A549 treated with ZK216348 at 1 μM for 4 hours (cell line): Measurements from ENCODE around the gene DTX3L. TPM values are rescaled to one million over a fixed set of nuclear protein-coding genes. Genes with fewer than 3 reads are reported as not detected.

Experiments
- total RNA-seq: library from RNA; stranded (reverse); fragments of 200-300 nt; extraction: Qiagen RNA extraction; gene quantifications from 5 replicates; pipeline ENCODE4 v1.2.3, GENCODE V29; 2022; ENCODE audit warnings: low read depth

DTX3L gene
- 6.9 to 10.1 TPM (median 8.8 TPM) in 5 replicates for total RNA-seq

GRCh38 chr3:122564155-122564912 is at the start of gene DTX3L, which contains the start of gene PARP9:
DTX3L (plus strand) TSS chr3:122564338; CDS start chr3:122564427, 89 bp downstream.
PARP9 (minus strand) TSS chr3:122564300; CDS start chr3:122559620, 4,680 bp downstream.

GRCh38 chr3:122577409-122578031 is 13.4 kb downstream of the DTX3L start, which contains the start of gene PARP15:
PARP15 (plus strand) TSS chr3:122577650; CDS start chr3:122577668, 18 bp downstream.

Other genes starting within 250 kb of the DTX3L start
- 0.71 to 1.5 TPM (median 0.88 TPM) in 5 replicates for gene CSTA, start 239.1 kb upstream of the DTX3L start, total RNA-seq
- gene MIX23, start 181.1 kb upstream of the DTX3L start, total RNA-seq, result 46.5 to 103 TPM (median 49.9 TPM) in 5 replicates
- gene FAM162A, start 180.2 kb upstream of the DTX3L start, total RNA-seq, result 32.2 to 44.2 TPM (median 33.9 TPM) in 5 replicates
- 2.2 to 3.9 TPM (median 3.6 TPM) in 5 replicates for gene WDR5B, start 148.3 kb upstream of the DTX3L start, total RNA-seq
- 58.1 to 72.8 TPM (median 68.1 TPM) in 5 replicates for gene KPNA1, start 49.4 kb upstream of the DTX3L start, total RNA-seq
- 4.7 to 6.5 TPM (median 5.7 TPM) in 5 replicates for gene PARP9, start within 50 bp of the DTX3L start, total RNA-seq
- not detected in 5 replicates for gene PARP15, start 13.3 kb downstream of the DTX3L start, total RNA-seq
- gene PARP14, start 116.5 kb downstream of the DTX3L start, total RNA-seq, result 8.1 to 10.6 TPM (median 8.7 TPM) in 5 replicates
- gene HSPBAP1, start 229.5 kb downstream of the DTX3L start, total RNA-seq, result 4.6 to 6.8 TPM (median 5.2 TPM) in 5 replicates
- 13.2 to 16.0 TPM (median 14.1 TPM) in 5 replicates for gene SLC49A4, start 230.7 kb downstream of the DTX3L start, total RNA-seq